GM23248 (cell line): ENCODE measurements around the gene PDPK1. TPM values are rescaled to one million over a fixed set of nuclear protein-coding genes. Genes with fewer than 3 reads are reported as not detected.

ENCODE experiments used
- DNase-seq: peaks from one replicate; pipeline ENCODE4 v3.0.0-alpha.2; 2015
- H2AFZ ChIP-seq: fragments of 200-600 bp; sonication (generic); 2 replicates; pipeline ENCODE4 v1.6.1; 2016; ENCODE audit warnings: antibody characterized with exemption
- H3F3A ChIP-seq: fragments of 200-600 bp; sonication (generic); 2 replicates; pipeline ENCODE4 v1.6.1; 2016; ENCODE audit warnings: mild to moderate bottlenecking, antibody characterized with exemption, mixed run types; ENCODE audit not compliant: insufficient read depth
- H3K27ac ChIP-seq: fragments of 200-600 bp; sonication (generic); 2 replicates; pipeline ENCODE4 v1.5.1; 2016; ENCODE audit warnings: mild to moderate bottlenecking
- H3K27me3 ChIP-seq: fragments of 200-600 bp; sonication (generic); replicated peaks from 2 replicates; pipeline ENCODE4 v1.6.1; 2016; ENCODE audit warnings: mild to moderate bottlenecking; ENCODE audit not compliant: insufficient read depth
- H3K36me3 ChIP-seq: fragments of 200-600 bp; sonication (generic); 2 replicates; pipeline ENCODE4 v1.6.1; 2016; ENCODE audit warnings: low read depth, mild to moderate bottlenecking
- H3K4me1 ChIP-seq: fragments of 200-600 bp; sonication (generic); 2 replicates; pipeline ENCODE4 v1.6.1; 2016; ENCODE audit warnings: mild to moderate bottlenecking; ENCODE audit not compliant: insufficient read depth
- H3K4me2 ChIP-seq: fragments of 200-600 bp; sonication (generic); one replicate; pipeline ENCODE4 v1.6.1; 2016; ENCODE audit warnings: mild to moderate bottlenecking; ENCODE audit not compliant: unreplicated experiment
- H3K4me3 ChIP-seq: fragments of 200-600 bp; sonication (generic); 2 replicates; pipeline ENCODE4 v1.5.1; 2016; ENCODE audit warnings: mild to moderate bottlenecking
- H3K79me2 ChIP-seq: fragments of 200-600 bp; sonication (generic); 2 replicates; pipeline ENCODE4 v1.6.1; 2016; ENCODE audit warnings: mild to moderate bottlenecking; ENCODE audit not compliant: insufficient read depth
- H3K9ac ChIP-seq: fragments of 200-600 bp; sonication (generic); 2 replicates; pipeline ENCODE4 v1.6.1; 2016; ENCODE audit warnings: mild to moderate bottlenecking
- H3K9me2 ChIP-seq: fragments of 200-600 bp; sonication (generic); 2 replicates; pipeline ENCODE4 v1.6.1; 2016; ENCODE audit warnings: mixed run types, mild to moderate bottlenecking, moderate library complexity; ENCODE audit not compliant: insufficient read depth
- H3K9me3 ChIP-seq: fragments of 200-600 bp; sonication (generic); one replicate; pipeline ENCODE4 v1.6.1; 2017; ENCODE audit warnings: low read depth
- H4K20me1 ChIP-seq: fragments of 200-600 bp; sonication (generic); 2 replicates; pipeline ENCODE4 v1.6.0; 2016; ENCODE audit not compliant: insufficient read depth
- EZH2 ChIP-seq: fragments of 200-600 bp; sonication (generic); IDR thresholded peaks from 2 replicates; pipeline ENCODE4 v1.6.1; 2018; ENCODE audit warnings: antibody characterized with exemption, mild to moderate bottlenecking; ENCODE audit not compliant: insufficient read depth, poor library complexity, severe bottlenecking
- EZH2phosphoT487 ChIP-seq: fragments of 200-600 bp; sonication (generic); IDR thresholded peaks from 2 replicates; pipeline ENCODE4 v1.6.1; 2018; ENCODE audit warnings: antibody characterized with exemption, moderate library complexity, mild to moderate bottlenecking, low read depth; ENCODE audit not compliant: insufficient read depth
- WGBS, 2 experiments: methylation state at CpG; one replicate each; pipeline ENCODE4 v1.1.6; 2015 to 2017; ENCODE audit warnings: low lambda C conversion rate in 2 of 2, low coverage in 1 of 2; ENCODE audit errors: missing lambda C conversion rate in 2 of 2; 5-methylcytosine and 5-hydroxymethylcytosine counted together
- in situ Hi-C: fragments of 300-500 bp; cut with MboI; formaldehyde crosslinking; loops from 2 replicates; pipeline ENCODE4 v1.15.0; 2020
- polyA plus RNA-seq: library from polyadenylated mRNA; unstranded; fragments of >200 nt; fragmentation: Nextera tagmentation; extraction: Ambion mirVana; gene quantifications from 2 replicates; pipeline ENCODE4 v1.2.1, GENCODE V29; 2016
- total RNA-seq: library from RNA; depleted of rRNA; stranded (reverse); fragments of >200 nt; shearing (Covaris generic); gene quantifications from 2 replicates; pipeline ENCODE4 v1.2.3, GENCODE V29; 2014

PDPK1 gene
- total and polyA plus RNA-seq, 2 experiments from 2014 or later: 21.6 to 28.1 TPM

DNA sequence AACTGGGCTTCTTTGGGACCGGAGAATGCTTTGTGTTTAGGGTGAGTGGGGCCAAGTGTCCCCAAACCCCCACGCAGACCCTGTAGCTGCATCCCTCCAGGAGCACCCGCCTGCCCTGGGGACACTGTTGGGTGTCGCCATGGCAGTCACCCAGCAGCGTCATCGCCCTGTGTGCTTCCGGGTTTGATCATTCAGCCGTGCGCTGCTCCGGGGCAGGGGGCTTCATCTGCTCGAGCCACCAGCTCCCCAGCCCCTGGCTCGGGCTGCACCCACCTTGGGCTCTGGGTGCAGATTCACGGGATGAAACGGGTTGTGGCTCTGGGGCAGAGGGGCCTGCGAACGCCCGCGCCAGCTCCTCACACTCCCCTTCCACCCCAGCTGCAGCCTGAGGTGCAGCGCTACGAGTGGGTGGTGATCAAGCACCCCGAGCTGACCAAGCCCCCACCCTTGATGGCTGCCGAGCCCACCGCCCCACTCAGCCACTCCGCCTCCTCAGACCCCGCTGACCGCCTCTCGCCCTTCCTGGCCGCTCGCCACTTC, 37.9 kb upstream of the PDPK1 start:
- H3K79me2 ChIP-seq: no peaks in the 10 kb centered on the region; the same call in 1 of the 2 replicates
- in situ Hi-C loops: no loop called here

DNA sequence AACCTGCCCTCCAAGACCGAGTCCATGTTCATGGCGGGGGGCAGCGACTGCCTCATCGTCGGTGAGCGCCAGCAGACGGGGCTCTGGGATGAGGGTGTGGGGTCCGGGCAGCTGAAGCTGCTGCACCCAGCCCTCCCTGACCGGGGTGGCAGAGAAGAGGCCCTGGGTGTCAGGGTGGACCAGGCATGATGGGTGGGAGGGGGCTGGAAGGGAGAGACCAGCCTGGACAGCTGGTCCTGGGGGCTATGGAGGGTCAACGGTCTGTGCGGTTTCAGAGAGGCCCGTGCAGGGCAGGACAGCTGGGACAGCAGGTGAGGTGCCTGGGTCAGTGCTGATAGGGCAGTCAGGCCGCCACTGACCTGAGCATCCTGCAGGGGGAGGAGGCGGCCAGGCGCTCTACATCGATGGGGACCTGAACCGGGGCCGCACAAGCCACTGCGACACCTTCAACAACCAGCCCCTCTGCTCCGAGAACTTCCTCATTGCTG, 37.3 kb upstream of the PDPK1 start:
- no peak overlapping the region for H3K27ac ChIP-seq
- DNase-seq: no peak
- no peak overlapping the region for H3K4me2 ChIP-seq
- in situ Hi-C loops: no loop called here
- H3K9me3 ChIP-seq: no peaks in the 10 kb centered on the region
- no peaks in the 10 kb centered on the region for H3K9me2 ChIP-seq
- H3K4me3 ChIP-seq: no peak overlapping the region
- peaks cover 11% of the 10 kb centered on the region for H3K4me1 ChIP-seq
- no peaks in the 10 kb centered on the region for H3K27me3 ChIP-seq
- no peak overlapping the region for H2AFZ ChIP-seq
- no peaks in the 10 kb centered on the region for H4K20me1 ChIP-seq
- no peaks in the 10 kb centered on the region; the same call in 1 of the 2 replicates for H3K79me2 ChIP-seq
- no peak for TF ChIP-seq EZH2phosphoT487
- no peak for TF ChIP-seq EZH2
- H3F3A ChIP-seq: no peaks in the 10 kb centered on the region
- no peaks in the 10 kb centered on the region for H3K36me3 ChIP-seq
- no peak overlapping the region for H3K9ac ChIP-seq
- 84 to 90% methylated on average over 18 to 19 of the region's 20 CpGs for WGBS, 2 experiments

More for the DNA sequence above, 37.9 kb upstream of the PDPK1 start:
- Histone ChIP-seq H3K36me3 (no peaks in the 10 kb centered on the region), H3K9ac (no peak overlapping the region), H3K4me3 (no peak overlapping the region), H3F3A (no peaks in the 10 kb centered on the region), H2AFZ (no peak overlapping the region), H3K27ac (no peak overlapping the region), H3K27me3 (no peaks in the 10 kb centered on the region), H3K4me2 (no peak overlapping the region), H3K4me1 (peaks cover 11% of the 10 kb centered on the region), H3K9me2 (no peaks in the 10 kb centered on the region), H4K20me1 (no peaks in the 10 kb centered on the region), H3K9me3 (no peaks in the 10 kb centered on the region)
- WGBS, 2 experiments: 85 to 88% methylated on average over 27 to 29 of the region's 29 CpGs
- TF ChIP-seq EZH2 (no peak), EZH2phosphoT487 (no peak)
- DNase-seq: no peak

GRCh38 chr16:2500918-2501750, 36.7 kb upstream of the PDPK1 start:
- 41 to 44% methylated on average over 20 to 22 of the region's 23 CpGs for WGBS, 2 experiments
- no peaks in the 10 kb centered on the region; the same call in 1 of the 2 replicates for H3K79me2 ChIP-seq
- H3F3A ChIP-seq: no peaks in the 10 kb centered on the region
- no peaks in the 10 kb centered on the region for H3K27me3 ChIP-seq
- H4K20me1 ChIP-seq: no peaks in the 10 kb centered on the region
- in situ Hi-C loops: no loop called here
- H3K27ac ChIP-seq: no peak overlapping the region
- no peak overlapping the region for H3K4me3 ChIP-seq
- peaks cover 11% of the 10 kb centered on the region for H3K4me1 ChIP-seq
- DNase-seq: peak; percentile 78
- no peaks in the 10 kb centered on the region for H3K9me2 ChIP-seq
- TF ChIP-seq EZH2: no peak
- no peak for TF ChIP-seq EZH2phosphoT487
- no peak overlapping the region for H2AFZ ChIP-seq
- no peaks in the 10 kb centered on the region for H3K9me3 ChIP-seq
- H3K4me2 ChIP-seq: no peak overlapping the region
- no peak overlapping the region for H3K9ac ChIP-seq
- no peaks in the 10 kb centered on the region for H3K36me3 ChIP-seq

- TF ChIP-seq EZH2: no peak
- no peak for TF ChIP-seq EZH2phosphoT487
- in situ Hi-C loops: no loop called here
Measured at GRCh38 chr16:2501946-2502895, 35.6 kb upstream of the PDPK1 start.

More at GRCh38 chr16:2501946-2502895, 35.6 kb upstream of the PDPK1 start:
- no peaks in the 10 kb centered on the region for H3K27me3 ChIP-seq
- no peaks in the 10 kb centered on the region for H3F3A ChIP-seq
- no peaks in the 10 kb centered on the region for H4K20me1 ChIP-seq
- H3K4me1 ChIP-seq: peaks cover 9% of the 10 kb centered on the region
- no peak overlapping the region for H3K9ac ChIP-seq
- 75 to 83% methylated on average over 17 to 18 of the region's 18 CpGs for WGBS, 2 experiments
- H3K79me2 ChIP-seq: no peaks in the 10 kb centered on the region; the same call in 1 of the 2 replicates
- no peak overlapping the region for H3K27ac ChIP-seq
- no peak for DNase-seq
- no peak overlapping the region for H3K4me2 ChIP-seq
- no peak overlapping the region for H3K4me3 ChIP-seq
- H3K36me3 ChIP-seq: no peaks in the 10 kb centered on the region
- H3K9me3 ChIP-seq: no peaks in the 10 kb centered on the region
- H3K9me2 ChIP-seq: no peaks in the 10 kb centered on the region
- no peak overlapping the region for H2AFZ ChIP-seq
